ENCODE data around the gene STN1.

DNA sequence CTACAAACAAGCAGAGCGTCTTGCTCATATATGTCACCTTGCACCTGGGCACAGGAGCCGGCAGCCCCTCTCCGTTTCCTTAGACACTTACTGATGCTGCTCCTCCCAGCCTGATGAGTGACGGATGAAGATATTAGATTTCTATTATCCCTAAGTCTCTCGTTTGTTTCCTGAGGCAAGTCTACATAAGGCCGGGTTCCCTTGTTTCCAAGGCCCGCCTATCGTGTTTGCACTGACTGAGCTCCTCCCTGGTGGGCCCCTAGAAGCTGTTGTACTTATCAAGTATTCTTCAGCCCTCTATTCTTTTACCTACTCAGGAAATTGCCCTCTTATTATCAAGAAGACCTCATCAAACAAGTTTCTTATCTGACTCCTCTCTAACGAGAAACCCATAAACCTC, 81.1 kb downstream of the STN1 start:
- TF ChIP-seq, protein P1, sequence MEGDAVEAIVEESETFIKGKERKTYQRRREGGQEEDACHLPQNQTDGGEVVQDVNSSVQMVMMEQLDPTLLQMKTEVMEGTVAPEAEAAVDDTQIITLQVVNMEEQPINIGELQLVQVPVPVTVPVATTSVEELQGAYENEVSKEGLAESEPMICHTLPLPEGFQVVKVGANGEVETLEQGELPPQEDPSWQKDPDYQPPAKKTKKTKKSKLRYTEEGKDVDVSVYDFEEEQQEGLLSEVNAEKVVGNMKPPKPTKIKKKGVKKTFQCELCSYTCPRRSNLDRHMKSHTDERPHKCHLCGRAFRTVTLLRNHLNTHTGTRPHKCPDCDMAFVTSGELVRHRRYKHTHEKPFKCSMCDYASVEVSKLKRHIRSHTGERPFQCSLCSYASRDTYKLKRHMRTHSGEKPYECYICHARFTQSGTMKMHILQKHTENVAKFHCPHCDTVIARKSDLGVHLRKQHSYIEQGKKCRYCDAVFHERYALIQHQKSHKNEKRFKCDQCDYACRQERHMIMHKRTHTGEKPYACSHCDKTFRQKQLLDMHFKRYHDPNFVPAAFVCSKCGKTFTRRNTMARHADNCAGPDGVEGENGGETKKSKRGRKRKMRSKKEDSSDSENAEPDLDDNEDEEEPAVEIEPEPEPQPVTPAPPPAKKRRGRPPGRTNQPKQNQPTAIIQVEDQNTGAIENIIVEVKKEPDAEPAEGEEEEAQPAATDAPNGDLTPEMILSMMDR (IDR thresholded peaks at IDR 0.05) = no peak
- no peak for TF ChIP-seq POLR2A (IDR thresholded peaks at IDR 0.05)

All from testis (tissue), 2 donors.